H9 (cell line): ENCODE data around the gene ADAMTS17. TPM values are rescaled to one million over a fixed set of nuclear protein-coding genes. Genes with fewer than 3 reads are reported as not detected.

Experiments
- DNase-seq: peaks from one replicate; pipeline ENCODE4 v3.0.0-alpha.2; 2017
- H2AFZ ChIP-seq: one replicate; pipeline ENCODE4 v1.6.1; 2013; ENCODE audit warnings: mild to moderate bottlenecking, low read length, control low read depth, moderate library complexity
- H2AK5ac ChIP-seq: 2 replicates; pipeline ENCODE4 v1.6.1; 2013; ENCODE audit warnings: low read length, control low read depth, mixed read lengths; ENCODE audit not compliant: insufficient read length
- H2BK120ac ChIP-seq: one replicate; pipeline ENCODE4 v1.6.1; 2013; ENCODE audit warnings: low read depth, mild to moderate bottlenecking, low read length, control low read depth, inconsistent platforms; ENCODE audit not compliant: poor library complexity, severe bottlenecking
- H2BK12ac ChIP-seq: 2 replicates; pipeline ENCODE4 v1.6.1; 2013; ENCODE audit warnings: low read length, control low read depth, mixed read lengths, low read depth; ENCODE audit not compliant: insufficient read length
- H2BK15ac ChIP-seq: 2 replicates; pipeline ENCODE4 v1.6.1; 2013; ENCODE audit warnings: low read depth, low read length, control low read depth
- H2BK20ac ChIP-seq: one replicate; pipeline ENCODE4 v1.6.1; 2013; ENCODE audit warnings: low read depth, mild to moderate bottlenecking, low read length, control low read depth, inconsistent platforms; ENCODE audit not compliant: poor library complexity, severe bottlenecking
- H2BK5ac ChIP-seq: 2 replicates; pipeline ENCODE4 v1.6.1; 2013; ENCODE audit warnings: low read length, control low read depth, mixed read lengths; ENCODE audit not compliant: insufficient read length
- H3K14ac ChIP-seq: 2 replicates; pipeline ENCODE4 v1.6.1; 2013; ENCODE audit warnings: low read length, control low read depth; ENCODE audit not compliant: insufficient read depth
- H3K18ac ChIP-seq: 2 replicates; pipeline ENCODE4 v1.6.1; 2013; ENCODE audit warnings: low read depth, mild to moderate bottlenecking, mixed read lengths, low read length, control low read depth; ENCODE audit not compliant: insufficient read length
- H3K23ac ChIP-seq: 2 replicates; pipeline ENCODE4 v1.6.1; 2013; ENCODE audit warnings: low read length, control low read depth, mixed read lengths, low read depth; ENCODE audit not compliant: insufficient read length
- H3K23me2 ChIP-seq: 2 replicates; pipeline ENCODE4 v1.6.1; 2013; ENCODE audit warnings: low read depth, mild to moderate bottlenecking, mixed read lengths, low read length, control low read depth; ENCODE audit not compliant: insufficient read length, poor library complexity, severe bottlenecking
- H3K27ac ChIP-seq: 2 replicates; pipeline ENCODE4 v1.5.1; 2013; ENCODE audit warnings: low read length, control low read depth, mixed read lengths, low read depth; ENCODE audit not compliant: insufficient read length
- H3K27me3 ChIP-seq: 2 replicates; pipeline ENCODE4 v1.6.1; 2013; ENCODE audit warnings: low read length, control low read depth, inconsistent platforms; ENCODE audit not compliant: insufficient read depth
- H3K4ac ChIP-seq: 2 replicates; pipeline ENCODE4 v1.6.1; 2013; ENCODE audit warnings: low read depth, mild to moderate bottlenecking, control low read depth, inconsistent platforms, low read length, moderate library complexity
- H3K4me1 ChIP-seq: 2 replicates; pipeline ENCODE4 v1.6.1; 2013; ENCODE audit warnings: low read length, control low read depth, inconsistent platforms; ENCODE audit not compliant: insufficient read depth
- H3K4me2 ChIP-seq: 2 replicates; pipeline ENCODE4 v1.6.1; 2013; ENCODE audit warnings: low read length, control low read depth, mixed read lengths; ENCODE audit not compliant: insufficient read length, insufficient read depth
- H3K56ac ChIP-seq: 2 replicates; pipeline ENCODE4 v1.6.1; 2013; ENCODE audit warnings: low read depth, mild to moderate bottlenecking, mixed read lengths, low read length, control low read depth; ENCODE audit not compliant: insufficient read length
- H3K79me1 ChIP-seq: 2 replicates; pipeline ENCODE4 v1.6.1; 2013; ENCODE audit warnings: low read depth, mild to moderate bottlenecking, moderate library complexity, low read length, control low read depth, inconsistent platforms; ENCODE audit not compliant: insufficient read depth, poor library complexity, severe bottlenecking
- H3K79me2 ChIP-seq: 2 replicates; pipeline ENCODE4 v1.6.1; 2013; ENCODE audit warnings: low read length, control low read depth, inconsistent platforms; ENCODE audit not compliant: insufficient read depth
- H3K9ac ChIP-seq: 2 replicates; pipeline ENCODE4 v1.6.1; 2013; ENCODE audit warnings: low read length, control low read depth, mixed read lengths; ENCODE audit not compliant: insufficient read length; ENCODE audit errors: extremely low read depth
- H3K9me3 ChIP-seq: one replicate; pipeline ENCODE4 v1.6.1; 2013; ENCODE audit warnings: low read depth, low read length, inconsistent platforms; ENCODE audit not compliant: control insufficient read depth
- H3T11ph ChIP-seq: one replicate; pipeline ENCODE4 v1.6.1; 2013; ENCODE audit warnings: mild to moderate bottlenecking, low read length, control low read depth, inconsistent platforms
- H4K20me1 ChIP-seq: one replicate; pipeline ENCODE4 v1.6.1; 2013; ENCODE audit not compliant: control insufficient read depth, insufficient read length, insufficient read depth
- H4K5ac ChIP-seq: 2 replicates; pipeline ENCODE4 v1.6.1; 2013; ENCODE audit warnings: low read depth, mild to moderate bottlenecking, mixed read lengths, low read length, control low read depth; ENCODE audit not compliant: insufficient read length
- H4K8ac ChIP-seq: replicated peaks from 2 replicates; pipeline ENCODE4 v1.6.1; 2013; ENCODE audit warnings: low read length, control low read depth, mixed read lengths, low read depth; ENCODE audit not compliant: insufficient read length
- H4K91ac ChIP-seq: 2 replicates; pipeline ENCODE4 v1.6.1; 2013; ENCODE audit warnings: low read depth, mild to moderate bottlenecking, moderate library complexity, mixed read lengths, low read length, control low read depth; ENCODE audit not compliant: insufficient read length
- H3K27ac Mint-ChIP-seq, 3 experiments: 2 replicates in 2 of 3; 3 replicates in 1 of 3; pipeline ENCODE4 v1.8.0; 2020 to 2021; ENCODE audit warnings: mixed read lengths in 3 of 3, mild to moderate bottlenecking in 1 of 3, moderate library complexity in 1 of 3
- H3K27me3 Mint-ChIP-seq: 2 replicates; pipeline ENCODE4 v1.8.0; 2021; ENCODE audit warnings: low read depth, mild to moderate bottlenecking, moderate library complexity, mixed read lengths
- H3K36me3 Mint-ChIP-seq, 3 experiments: 2 replicates in 2 of 3; 3 replicates in 1 of 3; pipeline ENCODE4 v1.8.0; 2020 to 2021; ENCODE audit warnings: low read depth in 3 of 3, mixed read lengths in 3 of 3; ENCODE audit not compliant: insufficient read depth in 1 of 3
- H3K4me1 Mint-ChIP-seq, 2 experiments: 2 replicates each; pipeline ENCODE4 v1.8.0; 2020; ENCODE audit warnings: mixed read lengths in 2 of 2
- H3K4me3 Mint-ChIP-seq, 2 experiments: 2 replicates in 1 of 2; 3 replicates in 1 of 2; pipeline ENCODE4 v1.8.0; 2020 to 2021; ENCODE audit warnings: mild to moderate bottlenecking in 2 of 2, mixed read lengths in 2 of 2, moderate library complexity in 1 of 2
- H3K9me3 Mint-ChIP-seq, 2 experiments: 2 replicates in 1 of 2; 3 replicates in 1 of 2; pipeline ENCODE4 v1.8.0; 2020; ENCODE audit warnings: mild to moderate bottlenecking in 2 of 2, mixed read lengths in 2 of 2, moderate library complexity in 1 of 2
- CTCF ChIP-seq: fragments of 200-600 bp; sonication (generic); conservative IDR thresholded peaks from 3 replicates; pipeline ENCODE4 v1.8.0; 2021; ENCODE audit warnings: antibody characterized with exemption, mild to moderate bottlenecking
- WGBS: extraction: QIAGEN DNeasy Blood & Tissue Kit; methylation state at CpG from one replicate; pipeline ENCODE4 v1.1.7; 2013; ENCODE audit warnings: missing lambda C conversion rate, low lambda C conversion rate, mixed read lengths; ENCODE audit not compliant: insufficient read length; ENCODE audit errors: extremely low coverage; 5-methylcytosine and 5-hydroxymethylcytosine counted together
- total RNA-seq: library from RNA; stranded (reverse); gene quantifications from 2 replicates; pipeline ENCODE4 v1.2.1, GENCODE V29; 2021

The ADAMTS17 gene
- total RNA-seq, 1 experiment from 2014 or later: 2.9 TPM

- no peaks in the 10 kb centered on the region for H3K79me2 ChIP-seq
- H3K23ac ChIP-seq: no peak overlapping the region
- no peak overlapping the region for H3K18ac ChIP-seq
- H3K27ac ChIP-seq: no peak overlapping the region
- no peak overlapping the region for H2AFZ ChIP-seq
- peaks cover 4% of the 10 kb centered on the region; the same call in 1 of the 2 replicates for H3K27me3 Mint-ChIP-seq
- no peaks in the 10 kb centered on the region for H3K27me3 ChIP-seq
- no peaks in the 10 kb centered on the region for H3K23me2 ChIP-seq
- no peaks in the 10 kb centered on the region for H3K9me3 ChIP-seq
- H2BK12ac ChIP-seq: no peak overlapping the region
- no CpG with 5 or more reads among the region's 11 CpGs for WGBS
- H3K4me1 ChIP-seq: no peaks in the 10 kb centered on the region
- H3K9me3 Mint-ChIP-seq: no peaks in the 10 kb centered on the region
- peaks cover 0 to 5% of the 10 kb centered on the region in 2 experiments; a peak in 1 of 4 replicates for H3K4me1 Mint-ChIP-seq
- no peaks in the 10 kb centered on the region for H4K20me1 ChIP-seq
- H3K27ac Mint-ChIP-seq: no peak overlapping the region; a peak in 1 of 7 replicates
- no peak overlapping the region for H2BK5ac ChIP-seq
- H3K14ac ChIP-seq: no peak overlapping the region
- H3K79me1 ChIP-seq: no peaks in the 10 kb centered on the region
- TF ChIP-seq CTCF: no peak
- H3K4me2 ChIP-seq: no peak overlapping the region
- no peak overlapping the region for H4K8ac ChIP-seq
- H3K4me3 Mint-ChIP-seq: no peak overlapping the region
- no peak overlapping the region for H2BK15ac ChIP-seq
- H3K56ac ChIP-seq: no peak overlapping the region
- no peak overlapping the region for H3K4ac ChIP-seq
- H4K5ac ChIP-seq: no peak overlapping the region
- H2BK20ac ChIP-seq: no peak overlapping the region
- no peak overlapping the region for H3T11ph ChIP-seq
- H2BK120ac ChIP-seq: no peak overlapping the region
- H4K91ac ChIP-seq: no peak overlapping the region
- no peak for DNase-seq
- H2AK5ac ChIP-seq: no peak overlapping the region
- H3K36me3 Mint-ChIP-seq: peaks cover 0 to 2% (median 0%) of the 10 kb centered on the region in 3 experiments; a peak in 2 of 7 replicates
- no peak overlapping the region for H3K9ac ChIP-seq
Measured at GRCh38 chr15:99967841-99968371, 373.9 kb downstream of the ADAMTS17 start.
